GM18907 (cell line): ENCODE data around the gene PTPRU.

Experiments used
- ATAC-seq: cut with Tn5 transposase; IDR thresholded peaks from one replicate; pipeline ENCODE4 v1.9.1; 2021; ENCODE audit warnings: mild to moderate bottlenecking, moderate library complexity; ENCODE audit not compliant: unreplicated experiment

PTPRU gene

GRCh38 chr1:29330089-29330488, 93.8 kb downstream of the PTPRU start:
- no peak for ATAC-seq

GRCh38 chr1:29330856-29331255, 94.5 kb downstream of the PTPRU start:
- ATAC-seq: no peak

DNA sequence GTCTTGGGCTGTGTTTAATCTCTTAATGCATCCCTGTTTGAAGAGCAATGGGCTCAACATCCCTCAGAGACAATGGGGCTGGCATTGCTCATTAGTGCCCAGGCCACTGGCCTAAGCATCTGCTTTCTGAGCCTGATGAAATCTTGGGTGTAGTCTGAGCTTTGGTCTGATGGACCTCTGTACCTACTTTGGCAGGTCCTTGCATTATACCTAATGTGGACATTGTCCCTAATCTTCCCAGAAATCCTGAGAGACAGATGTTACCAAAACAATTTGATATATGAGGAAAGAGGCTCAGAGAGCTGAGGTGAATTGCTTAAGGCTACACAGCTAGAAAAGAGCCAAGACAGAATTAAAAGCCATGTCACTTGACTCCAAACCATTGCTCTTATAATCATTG, 95.0 kb downstream of the PTPRU start:
- ATAC-seq: no peak

- ATAC-seq: no peak
Measured at GRCh38 chr1:29331729-29332128, 95.4 kb downstream of the PTPRU start.

GRCh38 chr1:29332204-29332603, 95.9 kb downstream of the PTPRU start:
- ATAC-seq: no peak

DNA sequence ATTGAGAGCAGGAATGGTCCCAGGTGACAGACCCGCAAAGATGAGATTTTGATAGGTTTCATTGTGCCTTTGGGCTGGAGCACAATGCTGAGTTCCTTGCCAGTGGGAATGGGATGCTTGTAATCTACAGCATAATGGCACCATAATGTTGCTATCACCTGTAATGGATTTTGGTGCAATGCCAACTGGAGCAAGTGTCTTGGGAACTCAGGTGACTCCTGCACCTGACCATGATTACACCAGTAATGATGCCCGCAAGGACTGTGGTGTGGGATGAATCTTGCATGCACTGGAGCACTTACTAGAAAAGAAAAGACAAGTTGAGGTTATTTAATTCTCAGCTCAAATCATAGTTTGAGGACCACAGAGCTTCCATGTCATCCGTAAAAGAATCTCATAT, 96.7 kb downstream of the PTPRU start:
- no peak for ATAC-seq

DNA sequence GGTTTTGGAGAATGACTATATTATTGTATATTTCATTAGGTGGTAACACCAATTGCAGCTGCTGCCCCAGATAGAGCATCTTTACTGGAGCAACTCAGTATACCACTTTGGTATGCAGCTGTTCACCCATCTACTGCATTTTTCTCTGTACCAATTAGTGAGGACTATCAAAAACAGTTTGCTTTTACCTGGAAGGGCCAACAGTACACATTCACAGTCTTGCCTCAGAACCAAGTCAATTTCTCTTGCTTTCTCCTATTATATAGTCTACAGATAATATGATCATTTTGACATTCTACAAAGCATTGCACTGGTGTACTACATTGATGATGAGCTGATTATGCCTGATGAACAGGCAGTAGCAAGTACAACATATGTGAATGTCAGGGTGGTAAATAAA, 99.3 kb downstream of the PTPRU start:
- no peak for ATAC-seq

GRCh38 chr1:29338908-29339575, 102.7 kb downstream of the PTPRU start:
- ATAC-seq: no peak

GRCh38 chr1:29341936-29342335, 105.6 kb downstream of the PTPRU start:
- no peak for ATAC-seq

GRCh38 chr1:29342351-29342750, 106.0 kb downstream of the PTPRU start:
- ATAC-seq: no peak

GRCh38 chr1:29342983-29343382, 106.7 kb downstream of the PTPRU start:
- ATAC-seq: no peak

GRCh38 chr1:29343476-29343875, 107.2 kb downstream of the PTPRU start:
- no peak for ATAC-seq

GRCh38 chr1:29343908-29344307, 107.6 kb downstream of the PTPRU start:
- no peak for ATAC-seq

- no peak for ATAC-seq
Measured at GRCh38 chr1:29344336-29344735, 108.0 kb downstream of the PTPRU start.

GRCh38 chr1:29346576-29346975, 110.3 kb downstream of the PTPRU start:
- no peak for ATAC-seq

DNA sequence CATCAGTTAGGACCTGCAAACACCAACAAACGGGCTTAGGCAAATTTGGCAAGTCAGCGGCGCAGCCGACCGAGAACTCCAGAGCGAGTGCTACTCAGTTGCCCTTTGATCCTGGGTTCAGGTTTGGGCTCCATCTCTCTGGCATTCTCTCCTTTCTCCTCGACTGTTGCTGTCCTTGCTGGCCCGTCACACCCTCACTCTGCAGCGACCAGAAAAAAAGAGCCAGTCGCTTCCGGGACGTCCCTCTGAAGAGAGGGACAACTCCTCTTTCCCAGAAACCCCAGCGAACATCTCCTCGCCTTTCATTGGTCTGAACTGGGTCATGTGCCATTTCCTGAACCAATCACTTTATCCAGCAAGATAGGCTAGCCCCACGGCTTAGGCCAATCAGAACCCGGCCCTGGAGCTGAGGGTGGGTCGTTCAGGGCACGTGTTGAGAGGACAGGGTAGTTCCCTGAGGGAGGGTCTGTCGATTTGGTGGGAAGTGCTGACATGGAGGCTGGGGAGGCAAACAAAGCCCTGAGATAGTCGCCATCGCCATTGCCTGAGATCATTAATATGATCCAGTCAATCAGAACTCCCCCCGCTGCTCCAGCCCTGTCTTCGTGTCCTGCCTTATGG, 113.7 kb downstream of the PTPRU start:
- ATAC-seq: no peak

DNA sequence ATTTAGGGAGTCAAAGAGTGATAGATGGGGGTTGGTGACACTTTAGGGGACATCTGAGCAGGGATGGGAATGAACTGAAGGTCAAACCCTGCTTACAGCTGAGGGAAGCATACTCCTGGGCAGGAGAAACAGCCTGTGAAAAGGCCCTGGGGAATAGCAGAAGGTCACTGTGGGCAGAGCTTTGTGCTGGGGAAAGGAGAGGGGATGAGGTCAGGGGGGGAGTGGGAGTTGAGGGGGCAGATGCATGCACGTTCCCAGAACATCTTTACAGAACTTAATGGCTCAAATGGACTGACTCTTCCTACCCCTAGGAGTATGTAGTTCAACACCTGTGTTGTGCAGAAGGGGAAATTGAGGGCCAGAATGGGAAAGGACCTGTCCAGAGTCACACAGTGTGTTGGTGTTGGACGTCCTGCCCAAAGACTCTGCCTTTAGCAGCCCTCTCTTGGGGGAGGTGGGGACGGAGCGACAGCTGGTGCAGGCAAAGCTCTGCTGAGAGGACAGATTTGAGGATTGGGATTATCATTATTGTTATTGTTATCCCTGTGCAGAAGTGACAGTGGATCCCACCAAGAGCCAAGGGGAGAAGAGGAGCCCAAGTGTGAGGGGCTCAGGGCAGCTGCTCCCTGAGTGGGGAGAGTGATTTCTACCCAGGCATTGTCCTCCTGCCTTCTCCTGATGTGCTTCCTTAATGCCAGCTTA, 116.5 kb downstream of the PTPRU start:
- ATAC-seq: no peak

DNA sequence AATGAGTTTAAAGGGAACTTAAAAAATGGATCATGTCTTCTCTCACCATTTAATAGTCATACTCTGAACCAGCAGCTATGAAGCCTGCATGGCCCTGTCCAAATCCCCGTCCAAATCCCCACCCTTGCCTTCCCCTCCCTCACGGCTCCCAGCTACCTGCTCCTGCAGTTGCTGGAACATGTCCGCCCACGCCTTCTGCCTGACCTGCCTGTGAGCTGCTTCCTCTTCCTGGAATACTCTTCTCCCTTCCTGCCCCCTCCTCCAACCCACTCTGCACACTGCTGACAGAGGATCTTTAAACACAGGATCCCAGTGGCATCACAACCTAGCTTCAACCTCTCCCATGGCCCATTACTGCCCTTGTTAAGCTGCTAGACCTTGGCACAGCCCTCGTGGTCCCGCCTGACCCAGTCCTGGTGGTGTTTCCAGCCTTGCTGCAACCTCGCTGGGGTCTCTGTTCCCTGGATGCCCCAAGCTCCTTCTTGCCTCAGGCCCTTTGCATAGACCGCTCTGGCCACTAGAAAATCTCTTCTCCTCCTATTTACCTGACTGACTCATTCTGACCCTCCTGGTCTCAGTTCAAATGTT, 118.3 kb downstream of the PTPRU start:
- ATAC-seq: no peak

GRCh38 chr1:29355375-29355774, 119.1 kb downstream of the PTPRU start:
- no peak for ATAC-seq

DNA sequence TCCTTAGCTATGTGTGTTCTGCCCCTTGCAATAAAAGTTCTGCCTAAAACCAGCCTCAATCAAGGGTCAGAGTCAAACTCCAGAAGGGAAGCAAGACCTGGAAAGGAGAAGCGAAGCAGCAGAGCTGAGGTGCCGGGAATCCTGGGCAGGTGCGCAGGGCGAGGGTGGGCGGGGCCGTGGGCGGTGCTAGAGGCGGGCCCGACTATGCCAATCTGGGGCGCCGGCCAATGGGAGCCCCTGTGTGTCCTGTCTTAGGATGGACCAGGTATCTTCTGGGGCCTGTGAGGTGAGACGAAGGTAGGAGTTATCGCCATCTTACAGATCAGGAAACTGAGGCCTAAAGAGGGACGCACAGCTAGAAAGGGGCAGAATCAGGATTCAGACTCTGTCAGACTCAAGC, 120.3 kb downstream of the PTPRU start:
- no peak for ATAC-seq

GRCh38 chr1:29357452-29357851, 121.1 kb downstream of the PTPRU start:
- ATAC-seq: no peak

GRCh38 chr1:29358183-29358582, 121.9 kb downstream of the PTPRU start:
- no peak for ATAC-seq
